ENCODE results near the gene ZMYND19.

The ZMYND19 gene

DNA sequence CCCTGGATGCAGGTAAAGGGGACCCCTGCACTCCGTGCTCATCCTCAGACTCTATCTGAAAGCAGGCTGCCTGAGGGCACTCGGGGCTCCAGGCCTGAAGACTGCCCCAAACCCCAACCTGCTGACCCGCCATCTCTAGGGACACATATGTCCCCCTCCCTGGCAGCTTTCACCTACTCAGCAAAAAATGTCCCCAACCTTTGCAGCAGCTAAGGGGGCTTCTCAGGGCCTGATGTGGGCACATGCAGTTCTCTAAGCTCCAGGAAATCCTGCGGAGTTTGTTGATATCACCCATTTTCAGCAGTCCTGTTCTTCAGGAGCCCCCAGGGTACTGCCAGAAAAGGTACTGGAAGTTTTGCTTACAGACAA lies 9.4 kb downstream of the ZMYND19 start:
- no peak overlapping the region for H3K4me3 ChIP-seq (ENCODE audit: low read length)
- H3F3A ChIP-seq (ENCODE audit: insufficient read depth, low read length): peaks cover 13% of the 10 kb centered on the region
- H3K27me3 ChIP-seq (replicated peaks; ENCODE audit: insufficient read depth, low read length): no peaks in the 10 kb centered on the region
- H3K27ac ChIP-seq (ENCODE audit: low read length): no peak overlapping the region
- H3K4me2 ChIP-seq (ENCODE audit: low read depth, low read length): no peak overlapping the region
- no peak overlapping the region for H3K9ac ChIP-seq (ENCODE audit: low read length)
- H2AFZ ChIP-seq (ENCODE audit: low read length): no peak overlapping the region
- no peaks in the 10 kb centered on the region for H4K20me1 ChIP-seq (ENCODE audit: insufficient read depth, low read length)
- DNase-seq: no peak
- peaks cover 16% of the 10 kb centered on the region for H3K4me1 ChIP-seq (ENCODE audit: low read length)
- H3K9me2 ChIP-seq (replicated peaks; ENCODE audit: insufficient read depth, low read length): no peaks in the 10 kb centered on the region
- no peak for TF ChIP-seq EZH2phosphoT487 (IDR thresholded peaks at IDR 0.05; ENCODE audit: low read length)
- TF ChIP-seq, protein P1, sequence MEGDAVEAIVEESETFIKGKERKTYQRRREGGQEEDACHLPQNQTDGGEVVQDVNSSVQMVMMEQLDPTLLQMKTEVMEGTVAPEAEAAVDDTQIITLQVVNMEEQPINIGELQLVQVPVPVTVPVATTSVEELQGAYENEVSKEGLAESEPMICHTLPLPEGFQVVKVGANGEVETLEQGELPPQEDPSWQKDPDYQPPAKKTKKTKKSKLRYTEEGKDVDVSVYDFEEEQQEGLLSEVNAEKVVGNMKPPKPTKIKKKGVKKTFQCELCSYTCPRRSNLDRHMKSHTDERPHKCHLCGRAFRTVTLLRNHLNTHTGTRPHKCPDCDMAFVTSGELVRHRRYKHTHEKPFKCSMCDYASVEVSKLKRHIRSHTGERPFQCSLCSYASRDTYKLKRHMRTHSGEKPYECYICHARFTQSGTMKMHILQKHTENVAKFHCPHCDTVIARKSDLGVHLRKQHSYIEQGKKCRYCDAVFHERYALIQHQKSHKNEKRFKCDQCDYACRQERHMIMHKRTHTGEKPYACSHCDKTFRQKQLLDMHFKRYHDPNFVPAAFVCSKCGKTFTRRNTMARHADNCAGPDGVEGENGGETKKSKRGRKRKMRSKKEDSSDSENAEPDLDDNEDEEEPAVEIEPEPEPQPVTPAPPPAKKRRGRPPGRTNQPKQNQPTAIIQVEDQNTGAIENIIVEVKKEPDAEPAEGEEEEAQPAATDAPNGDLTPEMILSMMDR (IDR thresholded peaks at IDR 0.05; ENCODE audit: low read length): no peak
- H3K79me2 ChIP-seq (ENCODE audit: low read length): peaks cover 29% of the 10 kb centered on the region
- no peaks in the 10 kb centered on the region for H3K9me3 ChIP-seq (replicated peaks; ENCODE audit: insufficient read depth, low read length)
- no peaks in the 10 kb centered on the region for H3K36me3 ChIP-seq (replicated peaks; ENCODE audit: insufficient read depth, low read length)

GRCh38 chr9:137580209-137580953 lies 9.9 kb downstream of the ZMYND19 start:
- H4K20me1 ChIP-seq (ENCODE audit: insufficient read depth, low read length): no peaks in the 10 kb centered on the region

GRCh38 chr9:137579259-137579604 lies 11.1 kb downstream of the ZMYND19 start:
- H3K9ac ChIP-seq (ENCODE audit: low read length): no peak overlapping the region
- 0 out of 2 replicates have a peak, but pooled peaks cover under 1% of the 10 kb centered on the region for H3K36me3 ChIP-seq (replicated peaks; ENCODE audit: insufficient read depth, low read length)

More at GRCh38 chr9:137580209-137580953, 9.9 kb downstream of the ZMYND19 start:
- H3K9me2 ChIP-seq (replicated peaks; ENCODE audit: insufficient read depth, low read length): no peaks in the 10 kb centered on the region
- H3K4me2 ChIP-seq (ENCODE audit: low read depth, low read length): no peak overlapping the region
- peaks cover 29% of the 10 kb centered on the region for H3K79me2 ChIP-seq (ENCODE audit: low read length)
- H3K4me1 ChIP-seq (ENCODE audit: low read length): peaks cover 21% of the 10 kb centered on the region
- H3K9ac ChIP-seq (ENCODE audit: low read length): no peak overlapping the region
- no peak overlapping the region for H2AFZ ChIP-seq (ENCODE audit: low read length)
- H3F3A ChIP-seq (ENCODE audit: insufficient read depth, low read length): peaks cover 18% of the 10 kb centered on the region
- no peak for DNase-seq
- H3K27ac ChIP-seq (ENCODE audit: low read length): no peak overlapping the region
- TF ChIP-seq, protein P1 (IDR thresholded peaks at IDR 0.05; ENCODE audit: low read length): no peak
- TF ChIP-seq EZH2phosphoT487 (IDR thresholded peaks at IDR 0.05; ENCODE audit: low read length) (no peak), EZH2 (optimal IDR thresholded peaks at IDR 0.05; ENCODE audit: low read depth, low read length) (no peak)
- H3K36me3 ChIP-seq (replicated peaks; ENCODE audit: insufficient read depth, low read length): no peaks in the 10 kb centered on the region
- H3K27me3 ChIP-seq (replicated peaks; ENCODE audit: insufficient read depth, low read length): no peaks in the 10 kb centered on the region
- H3K9me3 ChIP-seq (replicated peaks; ENCODE audit: insufficient read depth, low read length): no peaks in the 10 kb centered on the region
- no peak overlapping the region for H3K4me3 ChIP-seq (ENCODE audit: low read length)

More at GRCh38 chr9:137579259-137579604, 11.1 kb downstream of the ZMYND19 start:
- no peaks in the 10 kb centered on the region for H3K9me2 ChIP-seq (replicated peaks; ENCODE audit: insufficient read depth, low read length)
- DNase-seq: no peak
- H3K27ac ChIP-seq (ENCODE audit: low read length): no peak overlapping the region
- H4K20me1 ChIP-seq (ENCODE audit: insufficient read depth, low read length): no peaks in the 10 kb centered on the region
- H3K27me3 ChIP-seq (replicated peaks; ENCODE audit: insufficient read depth, low read length): no peaks in the 10 kb centered on the region
- H3K4me2 ChIP-seq (ENCODE audit: low read depth, low read length): peak overlapping the region; percentile 54; the same call in 1 of the 2 replicates
- H3K4me3 ChIP-seq (ENCODE audit: low read length): peak overlapping the region; percentile 94; the same call in 1 of the 2 replicates
- H3F3A ChIP-seq (ENCODE audit: insufficient read depth, low read length): peaks cover 26% of the 10 kb centered on the region
- H3K4me1 ChIP-seq (ENCODE audit: low read length): peaks cover 33% of the 10 kb centered on the region
- peaks cover 40% of the 10 kb centered on the region for H3K79me2 ChIP-seq (ENCODE audit: low read length)
- no peaks in the 10 kb centered on the region for H3K9me3 ChIP-seq (replicated peaks; ENCODE audit: insufficient read depth, low read length)
- TF ChIP-seq EZH2 (optimal IDR thresholded peaks at IDR 0.05; ENCODE audit: low read depth, low read length) (no peak), EZH2phosphoT487 (IDR thresholded peaks at IDR 0.05; ENCODE audit: low read length) (no peak)
- TF ChIP-seq, protein P1 (IDR thresholded peaks at IDR 0.05; ENCODE audit: low read length): no peak
- 0 out of 2 replicates have a peak overlapping the region, but pooled peaks have one; percentile 28 for H2AFZ ChIP-seq (ENCODE audit: low read length)

Data from MM.1S (cell line).